ENCODE data around the gene SORCS3.
A peak's percentile ranks its signal among the peaks of the same experiment; 100 is the strongest.

SORCS3 gene

GRCh38 chr10:105280895-105281294 is 639.8 kb downstream of the SORCS3 start:
- no peak for DNase-seq

GRCh38 chr10:105284476-105285215 is 643.6 kb downstream of the SORCS3 start:
- no peak for DNase-seq

DNA sequence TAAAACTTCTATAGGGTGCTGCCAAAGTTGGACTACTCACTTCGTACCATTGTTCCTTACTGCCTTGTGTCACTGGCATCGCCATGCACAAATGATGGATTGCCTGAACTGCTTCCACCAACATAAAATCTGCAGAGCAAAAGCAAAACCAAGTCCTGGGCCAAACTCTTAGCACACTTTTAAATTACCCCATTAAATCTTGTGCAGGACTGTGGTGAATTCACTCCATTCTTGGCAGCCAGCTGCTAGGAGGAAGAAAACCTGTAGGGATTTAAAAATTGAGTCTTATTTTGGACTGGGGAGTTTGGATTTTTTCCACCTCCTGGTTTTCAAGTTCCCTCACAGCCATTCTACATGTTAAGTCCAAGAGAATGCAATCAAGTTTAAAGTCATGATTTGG is 646.9 kb downstream of the SORCS3 start:
- no peak for DNase-seq

DNA sequence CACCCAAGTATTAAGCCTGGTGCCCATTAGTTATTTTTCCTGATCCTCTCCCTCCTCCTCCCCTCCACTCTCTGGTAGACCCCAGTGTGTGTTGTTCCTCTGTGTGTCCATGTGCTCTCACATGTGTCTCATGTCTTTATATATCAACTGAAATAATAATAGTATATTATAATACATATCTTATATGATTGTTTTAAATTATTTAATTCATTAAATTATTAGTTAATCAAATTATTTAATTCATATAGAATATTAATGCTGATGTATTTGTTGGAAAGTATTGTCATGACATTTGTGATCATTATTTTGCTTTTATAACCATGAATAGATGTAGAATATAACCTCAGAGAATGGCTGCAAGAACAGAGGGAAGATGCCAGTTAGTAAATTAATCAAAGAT is 647.5 kb downstream of the SORCS3 start:
- DNase-seq: no peak

- DNase-seq: peak; percentile 17
Observed at GRCh38 chr10:105291571-105291970, 650.5 kb downstream of the SORCS3 start.

DNA sequence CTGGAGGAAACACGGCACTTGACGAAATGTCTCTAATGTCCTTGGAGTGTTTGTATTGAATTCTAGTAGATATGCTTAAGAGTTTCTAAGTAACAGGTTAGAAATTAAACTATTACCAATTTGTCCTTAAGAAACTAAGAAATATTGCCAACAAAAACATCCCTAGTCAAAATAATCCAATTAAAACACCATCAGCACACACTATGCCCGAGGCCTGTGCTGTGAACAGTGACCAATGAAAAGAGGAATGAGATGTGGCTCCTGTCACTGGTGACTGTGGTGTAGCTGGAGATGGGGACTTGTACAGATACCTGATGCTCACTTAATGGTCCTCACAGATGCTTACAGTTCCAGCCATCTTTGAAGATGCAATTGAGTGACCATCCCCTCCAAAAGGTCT is 651.1 kb downstream of the SORCS3 start:
- no peak for DNase-seq
